ENCODE measurements around the gene MYO9A.
"Not testable (repeated sequence)": the region's sequence is repeated elsewhere in the genome, so short reads cannot be mapped to it uniquely, and the experiment has no call there.

MYO9A gene

DNA sequence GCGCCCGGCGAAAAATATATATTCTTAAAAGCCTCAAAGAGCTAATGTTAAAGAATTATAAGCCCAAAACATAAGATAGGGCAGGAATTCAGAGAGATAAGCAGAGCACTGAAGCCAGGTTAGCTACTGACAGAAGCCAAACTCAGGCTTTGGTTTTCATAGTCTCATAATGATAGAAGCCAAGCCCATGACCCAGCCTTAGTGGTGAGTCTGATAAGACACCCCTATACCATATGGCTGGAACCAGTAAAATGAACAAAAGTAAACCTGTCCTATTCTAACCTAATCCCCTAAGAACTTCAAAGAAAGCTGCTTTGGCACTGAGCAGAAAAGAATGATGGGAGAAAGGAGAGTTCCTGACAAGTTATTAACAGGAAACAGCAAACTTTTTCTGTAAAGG lies 25.9 kb downstream of the MYO9A start:
- DNase-seq, result no peak

GRCh38 chr15:72086920-72087648 lies 30.9 kb downstream of the MYO9A start:
- no peak for DNase-seq

GRCh38 chr15:72086010-72086697 lies 31.8 kb downstream of the MYO9A start:
- DNase-seq, result no peak

DNA sequence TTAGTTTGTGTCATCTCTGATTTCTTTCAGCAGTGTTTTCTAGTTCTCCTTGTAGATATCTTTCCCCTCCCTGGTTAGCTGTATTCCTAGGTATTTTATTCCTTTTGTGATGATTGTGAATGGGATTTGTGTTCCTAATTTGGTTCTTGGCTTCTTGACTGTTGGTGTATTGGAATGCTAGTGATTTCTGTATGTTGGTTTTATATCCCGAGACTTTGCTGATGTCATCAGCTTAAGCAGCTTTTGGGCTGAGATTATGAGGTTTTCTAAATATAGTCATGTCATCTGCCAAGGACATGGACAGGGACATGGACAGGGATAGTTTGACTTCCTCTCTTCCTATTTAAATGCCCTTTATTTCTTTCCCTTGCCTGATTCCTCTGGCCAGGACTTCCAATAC lies 35.8 kb downstream of the MYO9A start:
- no peak for DNase-seq

- no peak for DNase-seq
Measured at GRCh38 chr15:72078887-72079286, 39.1 kb downstream of the MYO9A start.

- no peak for DNase-seq
Measured at GRCh38 chr15:72077950-72078349, 40.0 kb downstream of the MYO9A start.

DNA sequence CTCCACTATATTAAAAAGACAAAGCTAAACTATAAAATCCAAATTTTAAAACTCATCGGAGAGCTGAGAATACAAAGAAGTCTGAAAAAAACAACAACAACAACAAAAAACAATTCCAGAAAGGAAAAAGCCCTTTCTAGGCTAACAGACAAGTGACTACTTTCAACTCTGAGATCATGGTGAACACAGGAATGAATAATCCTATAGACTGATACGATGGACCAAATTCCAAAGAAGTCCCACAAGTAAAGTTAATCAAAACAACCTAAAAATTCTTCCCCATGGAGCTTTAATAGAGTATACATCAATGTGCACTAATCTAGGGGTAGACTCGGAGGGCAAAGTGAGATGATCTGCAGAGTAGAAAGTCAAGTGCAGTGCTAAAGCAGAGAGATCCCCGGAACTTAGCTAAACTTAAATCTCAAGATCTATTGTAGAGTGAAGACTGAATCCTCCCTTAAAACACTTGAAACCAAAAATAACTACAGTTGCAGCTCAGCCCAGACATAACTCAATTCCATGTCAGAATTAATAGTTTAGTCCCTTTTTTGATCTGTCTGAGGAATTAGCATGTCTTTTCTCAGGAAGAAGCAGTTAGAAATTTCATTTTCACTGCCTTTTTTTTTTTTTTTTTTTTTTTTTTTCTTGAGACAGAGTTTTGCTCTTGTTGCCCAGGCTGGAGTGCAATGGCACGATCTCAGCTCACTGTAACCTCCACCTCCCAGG lies 43.5 kb downstream of the MYO9A start:
- no peak for DNase-seq

DNA sequence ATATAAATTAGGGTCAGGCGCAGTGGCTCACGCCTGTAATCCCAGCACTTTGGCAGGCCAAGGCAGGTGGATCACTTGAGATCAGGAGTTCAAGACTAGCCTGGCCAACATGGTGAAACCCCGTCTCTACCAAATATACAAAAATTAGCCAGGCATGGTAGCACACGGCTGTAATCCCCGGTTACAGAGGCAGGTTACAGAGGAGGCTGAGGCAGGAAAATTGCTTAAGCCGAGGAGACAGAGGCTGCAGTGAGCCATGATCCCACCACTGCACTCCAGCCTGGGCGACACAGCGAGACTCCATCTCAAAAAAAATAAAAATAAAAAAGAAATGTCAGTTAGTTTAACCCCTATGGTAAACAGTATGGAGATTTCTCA lies 46.5 kb downstream of the MYO9A start:
- not testable (repeated sequence) for DNase-seq

DNA sequence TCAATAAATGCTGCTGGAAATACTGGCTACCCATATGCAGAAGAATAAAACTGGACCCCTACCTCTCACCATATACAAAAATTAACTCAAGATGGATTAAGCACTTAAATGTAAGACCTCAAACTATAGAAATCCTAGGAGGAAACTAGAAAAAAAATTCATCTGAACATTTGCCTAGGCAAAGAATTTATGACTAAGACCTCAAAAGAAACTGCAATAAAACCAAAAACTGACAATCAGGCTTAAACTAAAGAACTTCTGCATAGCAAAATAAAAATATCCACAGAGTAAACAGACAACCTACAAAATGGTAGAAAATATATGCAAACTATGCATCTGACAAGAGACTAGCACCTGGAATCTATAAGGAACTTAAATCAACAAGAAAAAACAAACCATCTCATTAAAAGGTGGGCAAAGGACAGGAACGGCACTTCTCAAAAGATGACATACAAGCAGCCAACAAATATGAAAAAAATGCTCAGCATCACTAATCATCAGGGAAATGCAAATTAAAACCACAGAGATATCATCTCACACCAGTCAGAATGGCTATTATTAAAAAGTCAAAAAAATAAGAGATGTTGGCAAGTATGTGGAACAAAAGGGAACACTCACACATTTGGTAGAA lies 47.0 kb downstream of the MYO9A start:
- DNase-seq, result no peak

- DNase-seq, result no peak
Measured at GRCh38 chr15:72068856-72069255, 49.1 kb downstream of the MYO9A start.

GRCh38 chr15:72065801-72066200 lies 52.1 kb downstream of the MYO9A start:
- no peak for DNase-seq

GRCh38 chr15:72063186-72063585 lies 54.8 kb downstream of the MYO9A start:
- DNase-seq, result no peak

GRCh38 chr15:72062319-72062718 lies 55.6 kb downstream of the MYO9A start:
- DNase-seq, result no peak

DNA sequence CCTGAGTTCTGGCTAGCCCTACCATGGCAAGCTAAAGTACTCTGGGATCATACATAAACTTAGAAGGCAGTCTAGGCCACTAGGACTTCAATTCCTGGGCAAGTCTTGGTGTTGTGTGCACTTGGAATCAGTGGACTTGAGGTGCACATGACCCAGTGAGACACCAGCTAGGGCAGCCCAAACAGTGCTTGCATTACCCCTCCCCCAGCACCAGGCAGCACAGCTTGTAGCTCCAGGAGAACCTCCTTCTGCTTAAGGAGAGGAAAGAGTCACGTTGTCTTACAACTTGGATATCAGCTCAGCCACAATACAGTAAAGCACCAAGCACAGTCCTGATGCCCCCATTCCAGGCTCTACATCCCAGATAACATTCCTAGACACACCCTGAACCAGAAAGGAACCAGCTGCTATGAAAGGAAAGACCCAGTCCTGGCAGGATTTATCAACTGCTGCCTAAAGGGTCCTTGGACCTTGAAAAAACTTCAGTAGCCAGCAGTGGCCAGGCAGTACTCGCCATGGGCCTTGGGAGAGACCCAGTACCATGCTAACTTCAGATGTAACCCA lies 57.2 kb downstream of the MYO9A start:
- DNase-seq, result no peak

DNA sequence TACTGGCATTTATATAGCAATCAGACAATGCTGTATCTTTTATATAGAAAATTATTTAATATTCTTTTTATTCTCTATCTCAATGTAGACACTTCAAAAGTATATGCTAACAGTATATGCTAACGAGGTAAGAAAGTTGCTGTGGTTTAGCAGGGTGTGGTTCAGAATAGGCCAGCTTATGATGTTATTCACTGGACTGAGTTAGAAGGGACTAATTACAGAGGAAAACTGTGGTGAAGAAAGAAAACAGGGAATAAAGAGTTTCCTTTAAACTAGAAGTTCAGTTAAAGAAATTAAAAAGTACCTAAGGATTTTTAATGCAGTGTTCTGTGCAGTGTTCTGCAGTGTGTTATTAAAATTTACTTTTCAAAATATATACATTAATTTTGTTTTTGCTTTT lies 59.4 kb downstream of the MYO9A start:
- no peak for DNase-seq

DNA sequence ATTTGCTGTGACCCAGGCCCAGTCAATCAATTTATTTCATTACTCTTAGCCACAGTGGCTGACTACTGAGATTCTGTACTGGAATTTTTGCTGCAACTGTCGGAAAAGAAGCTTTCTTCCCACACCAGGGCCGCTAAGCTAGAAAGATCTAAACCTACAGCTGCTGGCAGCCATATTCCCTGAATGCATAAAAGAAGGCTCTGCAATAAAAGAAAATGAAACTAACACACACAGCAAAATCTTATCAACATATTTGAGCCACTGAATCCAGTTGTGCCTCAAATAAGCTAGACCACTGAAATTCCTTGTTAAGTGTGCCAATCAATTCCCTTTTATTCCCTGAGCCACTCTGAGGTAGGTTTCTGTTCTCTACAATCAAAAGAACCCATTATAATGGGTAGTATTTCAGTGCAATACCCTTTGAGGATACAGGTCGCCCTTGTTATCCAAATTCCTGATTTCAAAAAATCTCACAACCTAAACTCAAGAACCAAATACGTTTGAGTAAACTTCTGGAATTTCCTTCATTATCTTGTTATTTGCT lies 60.3 kb downstream of the MYO9A start:
- DNase-seq, result no peak

DNA sequence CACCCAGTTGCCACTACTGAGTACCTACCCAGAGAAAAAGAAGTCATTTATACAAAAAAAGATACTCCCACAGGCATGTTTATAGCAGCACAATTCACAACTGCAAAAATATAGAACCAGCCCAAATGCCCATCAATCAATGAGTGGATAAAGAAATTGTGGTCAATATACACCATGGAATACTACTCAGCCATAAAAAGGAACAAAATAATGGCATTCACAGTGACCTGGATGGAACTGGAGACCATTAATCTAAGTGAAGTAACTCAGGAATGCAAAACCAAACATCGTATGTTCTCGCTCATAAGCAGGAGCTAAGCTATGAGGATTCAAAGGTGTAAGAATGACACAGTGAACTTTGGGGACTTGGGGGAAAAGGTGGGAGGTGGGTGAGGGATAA lies 61.7 kb downstream of the MYO9A start:
- DNase-seq, result not testable (repeated sequence)

DNA sequence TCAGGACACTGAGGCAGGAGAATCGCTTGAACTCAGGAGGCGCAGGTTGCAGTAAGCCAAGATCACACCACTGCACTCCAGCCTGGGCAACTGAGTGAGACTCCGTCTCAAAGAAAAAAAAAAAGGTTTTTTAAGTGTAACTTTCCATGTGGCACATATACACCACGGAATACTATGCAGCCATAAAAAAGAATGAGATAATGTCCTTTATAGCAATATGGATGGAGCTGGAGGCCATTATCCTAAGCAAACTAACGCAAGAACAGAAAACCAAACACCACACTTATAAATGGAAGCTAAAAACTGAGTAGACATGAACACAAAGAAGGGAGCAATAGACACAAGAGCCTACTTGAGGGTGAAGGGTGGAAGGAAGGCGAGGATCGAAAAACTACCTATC lies 64.7 kb downstream of the MYO9A start:
- DNase-seq, result not testable (repeated sequence)

DNA sequence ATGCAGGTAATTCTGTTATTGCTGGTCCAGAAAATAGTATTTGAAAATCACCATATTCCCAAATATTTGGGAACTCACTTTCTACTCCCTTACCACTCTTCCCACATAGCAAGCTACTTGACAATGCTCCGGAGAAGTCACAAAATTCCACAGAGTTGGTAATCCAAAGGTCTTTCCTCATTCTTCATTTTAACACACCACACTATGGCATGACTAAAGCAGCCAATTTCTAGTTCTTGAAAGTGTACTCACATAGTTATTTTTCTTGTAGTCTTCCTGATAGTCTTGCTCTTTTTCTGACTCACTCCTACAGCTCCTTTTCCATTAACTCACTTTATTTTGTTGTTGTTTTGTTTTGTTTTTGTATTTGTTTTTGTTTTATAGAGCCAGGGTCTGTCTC lies 67.2 kb downstream of the MYO9A start:
- no peak for DNase-seq

- DNase-seq, result peak; percentile 39
Measured at GRCh38 chr15:72047020-72047419, 70.9 kb downstream of the MYO9A start.

DNA sequence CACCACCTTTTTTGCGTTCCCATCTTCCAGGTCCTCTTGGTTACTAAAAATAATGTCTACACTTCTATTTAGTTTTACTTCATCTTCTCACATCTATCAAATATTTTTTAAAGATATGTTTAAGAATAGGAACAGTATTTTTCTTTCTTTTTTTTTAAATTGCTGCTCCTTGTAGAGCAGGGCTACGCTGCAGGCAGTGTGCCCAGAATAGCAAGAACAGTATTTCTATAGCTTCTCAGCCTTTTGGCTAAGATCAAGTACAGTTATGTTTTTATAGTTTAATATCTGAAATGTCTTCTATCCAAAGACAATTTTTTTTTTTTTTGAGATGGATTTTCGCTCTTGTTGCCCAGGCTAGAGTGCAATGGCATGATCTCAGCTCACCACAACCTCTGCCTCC lies 73.0 kb downstream of the MYO9A start:
- no peak for DNase-seq

DNA sequence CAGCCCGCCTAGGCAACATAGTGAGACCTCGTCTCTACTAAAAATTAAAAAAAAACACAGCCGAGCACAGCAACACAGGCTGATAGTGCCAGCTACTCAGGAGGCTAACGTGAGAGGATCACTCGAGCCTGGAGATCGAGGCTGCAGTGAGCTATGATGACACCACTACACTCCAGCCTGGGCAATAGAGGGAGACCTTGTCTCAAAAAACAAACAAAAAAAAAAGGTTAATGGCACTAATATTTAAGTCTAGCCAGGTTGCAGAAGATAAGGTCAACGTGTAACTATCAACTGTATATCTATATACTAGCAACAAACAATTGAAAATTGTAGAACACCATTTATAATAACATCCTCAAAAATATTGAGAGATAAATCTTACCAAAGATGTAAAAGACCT lies 75.1 kb downstream of the MYO9A start:
- DNase-seq, result no peak

GRCh38 chr15:72042054-72042453 lies 75.9 kb downstream of the MYO9A start:
- no peak for DNase-seq
